Fibroblast of skin of scalp (primary cell): Measurements from ENCODE around the gene MECP2. TPM values are rescaled to one million over a fixed set of nuclear protein-coding genes. Genes with fewer than 3 reads are reported as not detected.
"Not testable (repeated sequence)": the region's sequence is repeated elsewhere in the genome, so short reads cannot be mapped to it uniquely, and the experiment has no call there.

Source experiments
- DNase-seq: peaks from one replicate; pipeline ENCODE4 v3.0.0-alpha.2; 2013
- polyA plus RNA-seq, 2 experiments: library from polyadenylated mRNA; unstranded; fragments of 120-200 nt; gene quantifications; one replicate each; pipeline ENCODE4 v1.2.1, GENCODE V29; 2013; ENCODE audit not compliant: insufficient read length in 2 of 2

The MECP2 gene
- 22.0 TPM for polyA plus RNA-seq (2013, experiment 1 of 2; ENCODE audit: insufficient read length)
- 18.7 TPM for polyA plus RNA-seq (2013, experiment 2 of 2; ENCODE audit: insufficient read length)

DNA sequence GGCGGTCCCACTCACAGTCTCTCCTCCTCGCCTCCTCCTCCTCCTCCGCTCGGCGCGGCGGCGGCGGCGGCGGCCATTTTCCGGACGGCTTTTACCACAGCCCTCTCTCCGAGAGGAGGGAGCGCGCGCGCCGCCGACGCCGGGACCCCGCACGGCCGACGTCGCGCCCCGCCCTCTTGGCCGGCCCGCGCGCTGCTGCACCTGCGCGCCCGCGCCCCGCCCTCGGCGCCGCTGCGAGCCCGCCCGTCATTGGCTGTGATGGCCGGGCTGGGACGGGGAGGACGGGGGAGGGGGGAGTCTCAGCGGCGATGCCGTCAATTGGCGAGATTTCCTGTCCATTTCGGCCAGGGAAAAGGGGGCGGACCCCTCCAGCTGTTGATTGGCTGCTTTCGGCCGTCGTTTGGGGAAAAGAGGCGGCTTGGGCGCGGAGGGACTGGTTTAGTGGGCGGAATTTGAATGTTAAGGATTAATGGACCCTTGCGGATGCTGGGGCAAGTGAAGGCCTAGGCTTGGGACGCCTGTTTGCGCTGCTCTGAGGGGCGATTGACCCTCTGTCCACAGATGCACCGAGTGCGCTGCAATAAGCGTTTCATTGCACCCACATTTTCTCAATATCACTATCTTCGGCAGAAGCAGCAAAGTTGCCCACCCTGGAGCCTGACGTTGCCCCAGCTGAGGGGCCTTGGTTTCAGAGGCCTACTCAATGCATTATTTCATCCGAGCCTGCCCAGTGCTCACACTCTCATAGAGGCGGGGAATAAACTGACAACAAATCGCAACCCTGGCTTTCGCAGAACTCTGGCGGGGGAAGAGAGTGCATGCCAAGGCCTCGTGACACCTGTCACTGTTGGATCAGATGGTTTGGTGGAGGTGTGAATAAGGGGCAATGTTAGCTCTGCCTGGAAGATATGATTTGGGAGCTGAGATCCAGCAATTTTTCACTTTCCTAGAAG is at the start of gene MECP2:
Gene MECP2, minus strand, starts transcription at position 129 of the 953 bp plus-strand sequence.
- peak; percentile 93 for DNase-seq

DNA sequence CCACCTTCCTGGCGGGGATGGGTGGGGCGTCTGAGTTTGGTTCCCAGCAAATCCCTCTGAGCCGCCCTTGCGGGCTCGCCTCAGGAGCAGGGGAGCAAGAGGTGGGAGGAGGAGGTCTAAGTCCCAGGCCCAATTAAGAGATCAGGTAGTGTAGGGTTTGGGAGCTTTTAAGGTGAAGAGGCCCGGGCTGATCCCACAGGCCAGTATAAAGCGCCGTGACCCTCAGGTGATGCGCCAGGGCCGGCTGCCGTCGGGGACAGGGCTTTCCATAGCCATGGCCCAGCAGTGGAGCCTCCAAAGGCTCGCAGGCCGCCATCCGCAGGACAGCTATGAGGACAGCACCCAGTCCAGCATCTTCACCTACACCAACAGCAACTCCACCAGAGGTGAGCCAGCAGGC is 46.5 kb upstream of the MECP2 start, which contains the start of gene OPN1LW:
Gene OPN1LW, plus strand, starts transcription at position 234 of the 400 bp plus-strand sequence. Its CDS starts 41 bp downstream, at position 275.
- DNase-seq: not testable (repeated sequence)

GRCh38 chrX:154142950-154143745 is 45.6 kb upstream of the MECP2 start:
- DNase-seq: no peak

GRCh38 chrX:154142386-154142785 is 44.9 kb upstream of the MECP2 start:
- DNase-seq: no peak

DNA sequence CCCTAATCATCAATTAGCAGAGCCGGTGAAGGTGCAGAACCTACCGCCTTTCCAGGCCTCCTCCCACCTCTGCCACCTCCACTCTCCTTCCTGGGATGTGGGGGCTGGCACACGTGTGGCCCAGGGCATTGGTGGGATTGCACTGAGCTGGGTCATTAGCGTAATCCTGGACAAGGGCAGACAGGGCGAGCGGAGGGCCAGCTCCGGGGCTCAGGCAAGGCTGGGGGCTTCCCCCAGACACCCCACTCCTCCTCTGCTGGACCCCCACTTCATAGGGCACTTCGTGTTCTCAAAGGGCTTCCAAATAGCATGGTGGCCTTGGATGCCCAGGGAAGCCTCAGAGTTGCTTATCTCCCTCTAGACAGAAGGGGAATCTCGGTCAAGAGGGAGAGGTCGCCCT is 43.2 kb upstream of the MECP2 start:
- no peak for DNase-seq

GRCh38 chrX:154140206-154140605 is 42.7 kb upstream of the MECP2 start:
- DNase-seq: no peak

DNA sequence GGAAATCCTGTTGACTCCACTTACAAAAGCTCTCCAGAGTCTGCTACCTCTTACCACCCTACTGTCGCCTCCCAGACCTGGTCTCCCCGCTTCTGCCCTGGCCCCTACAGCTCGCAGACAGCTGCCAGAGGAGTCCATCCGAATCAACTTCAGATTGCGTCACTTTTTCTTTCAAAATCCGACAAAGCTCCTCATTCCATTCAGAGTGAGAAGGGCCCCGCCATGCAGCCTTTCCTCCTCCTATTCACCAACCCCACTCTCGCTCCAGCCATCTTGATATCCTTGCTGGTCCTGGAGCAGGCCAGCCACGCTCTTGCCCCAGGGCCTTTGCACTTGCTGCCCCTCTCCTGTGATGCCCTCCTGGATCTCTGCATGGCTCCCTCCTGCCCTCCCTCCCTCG is 41.3 kb upstream of the MECP2 start:
- DNase-seq: no peak

DNA sequence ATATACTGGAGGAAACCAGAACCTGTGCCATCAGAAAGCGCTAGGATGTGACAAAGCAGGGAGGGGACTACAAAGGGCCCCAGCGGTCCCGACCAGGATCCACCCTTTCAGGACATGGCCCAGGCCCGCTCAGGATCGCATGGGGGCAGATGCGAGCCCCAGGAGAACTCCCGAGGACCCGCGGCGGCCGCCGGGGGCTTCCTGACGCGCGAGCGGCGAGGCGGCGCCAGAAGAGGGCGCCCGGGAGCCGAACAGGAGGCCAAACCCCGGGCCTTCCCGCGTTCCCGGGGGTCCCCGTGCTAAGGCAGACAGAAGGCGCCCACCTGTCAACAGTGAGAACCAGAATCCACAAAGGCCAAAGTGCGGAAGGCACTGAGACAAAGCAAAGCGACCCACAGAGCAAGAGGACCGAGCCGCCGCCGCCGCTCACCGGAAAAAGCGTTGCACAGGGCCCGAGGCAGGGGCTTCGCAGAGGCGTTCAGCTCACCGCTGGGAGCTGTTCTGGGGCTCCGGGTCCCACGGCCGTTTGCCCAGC is 39.2 kb upstream of the MECP2 start:
- DNase-seq: peak; percentile 54

DNA sequence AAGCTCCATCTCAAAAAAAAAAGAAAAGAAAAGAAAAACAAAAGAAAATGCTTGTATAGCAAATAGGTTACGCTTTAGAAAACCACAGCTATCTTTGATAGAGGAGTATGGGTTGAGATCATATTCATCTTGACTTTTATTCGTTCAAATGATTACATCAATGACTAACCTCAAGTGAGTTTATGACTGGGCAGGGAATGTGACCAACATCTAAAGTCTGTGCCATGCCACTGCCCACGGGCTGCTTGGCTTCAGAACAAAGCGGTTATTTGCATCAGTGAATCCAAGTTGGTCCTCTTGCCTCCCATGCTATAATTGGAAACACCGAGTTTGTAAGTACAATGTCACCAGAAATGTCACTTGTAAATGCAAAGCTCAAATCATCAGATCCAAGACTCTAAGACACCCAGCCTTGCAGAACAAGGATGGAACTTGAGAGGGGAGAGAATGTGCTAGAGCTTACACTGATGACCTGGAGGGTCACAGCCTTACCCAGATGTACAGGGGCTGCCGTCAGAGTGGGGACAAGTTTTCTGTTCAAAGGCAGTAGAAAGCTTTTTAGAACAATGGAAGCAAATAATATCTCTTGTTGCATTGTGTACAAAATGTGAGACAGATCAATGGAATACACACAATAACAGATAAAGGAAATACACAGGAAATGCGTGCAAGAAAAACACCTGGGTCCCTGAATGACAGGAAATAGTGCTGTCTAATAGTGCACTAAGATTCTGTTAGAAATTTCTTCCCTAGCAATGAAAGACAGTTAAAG is 38.1 kb upstream of the MECP2 start:
- no peak for DNase-seq

- DNase-seq: no peak
Observed at GRCh38 chrX:154132366-154132765, 34.8 kb upstream of the MECP2 start.

DNA sequence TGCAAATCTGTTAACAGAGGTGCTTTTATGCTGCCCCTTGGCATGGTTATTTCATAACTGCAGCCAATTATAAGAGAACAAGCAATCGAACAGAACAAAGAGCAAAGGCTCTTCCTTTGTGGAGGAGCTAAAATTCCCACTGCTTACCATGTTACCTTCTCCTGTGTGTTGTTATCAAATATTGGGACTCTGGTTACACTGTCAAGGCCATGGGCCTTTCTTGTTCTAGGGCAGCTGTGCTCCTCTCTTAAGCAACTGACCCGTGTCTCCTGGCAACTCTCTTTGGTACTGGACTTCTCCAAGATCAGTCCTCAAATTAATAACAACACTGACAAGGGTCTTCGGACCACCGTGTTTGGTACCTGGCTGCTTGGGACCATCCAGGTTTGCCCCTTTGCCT is 34.4 kb upstream of the MECP2 start:
- no peak for DNase-seq

- DNase-seq: no peak
Observed at GRCh38 chrX:154126101-154126500, 28.6 kb upstream of the MECP2 start.

GRCh38 chrX:154125391-154126040 is 28.0 kb upstream of the MECP2 start:
- DNase-seq: no peak

DNA sequence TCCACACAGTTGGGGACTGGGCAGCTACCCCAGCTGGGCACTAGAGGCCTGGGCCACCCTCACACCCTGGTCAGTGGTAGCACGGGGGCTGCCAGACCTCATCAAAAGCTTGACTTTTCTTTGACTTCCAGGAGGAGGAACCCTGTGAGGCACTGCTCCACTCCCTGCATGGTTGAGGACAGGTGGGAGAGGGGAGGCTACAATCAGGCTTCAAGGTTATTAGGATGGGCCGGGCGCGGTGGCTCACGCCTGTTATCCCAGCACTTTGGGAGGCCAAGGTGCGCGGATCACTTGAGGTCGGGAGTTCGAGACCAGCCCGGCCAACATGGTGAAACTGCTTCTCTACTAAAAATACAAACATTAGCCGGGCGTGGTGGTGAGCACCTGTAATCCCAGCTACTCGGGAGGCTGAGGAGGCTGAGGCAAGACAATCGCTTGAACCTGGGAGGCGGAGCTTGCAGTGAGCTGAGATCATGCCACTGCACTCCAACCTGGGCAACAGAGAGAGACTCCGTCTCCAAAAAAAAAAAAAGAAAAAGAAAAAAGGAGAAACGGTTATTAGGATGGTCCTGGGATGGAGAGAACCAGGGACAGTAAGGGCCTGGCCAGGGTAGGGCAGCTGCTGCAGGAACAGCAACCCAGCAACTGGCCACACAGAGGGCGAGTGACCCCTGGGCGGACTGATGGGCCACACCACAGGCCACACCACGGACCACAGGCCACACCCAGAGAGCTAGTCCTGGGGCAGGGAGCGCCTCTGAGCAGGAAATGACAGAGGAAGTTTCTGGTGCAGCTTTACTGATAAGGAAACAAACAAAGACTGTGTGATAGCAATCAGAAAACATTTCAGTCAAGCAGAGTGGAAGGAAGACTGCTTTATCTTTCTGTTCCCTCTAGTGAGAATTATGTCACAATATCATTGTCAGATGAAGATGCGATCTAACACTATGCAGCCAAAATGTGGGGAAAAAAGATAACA is 26.0 kb upstream of the MECP2 start:
- no peak for DNase-seq

DNA sequence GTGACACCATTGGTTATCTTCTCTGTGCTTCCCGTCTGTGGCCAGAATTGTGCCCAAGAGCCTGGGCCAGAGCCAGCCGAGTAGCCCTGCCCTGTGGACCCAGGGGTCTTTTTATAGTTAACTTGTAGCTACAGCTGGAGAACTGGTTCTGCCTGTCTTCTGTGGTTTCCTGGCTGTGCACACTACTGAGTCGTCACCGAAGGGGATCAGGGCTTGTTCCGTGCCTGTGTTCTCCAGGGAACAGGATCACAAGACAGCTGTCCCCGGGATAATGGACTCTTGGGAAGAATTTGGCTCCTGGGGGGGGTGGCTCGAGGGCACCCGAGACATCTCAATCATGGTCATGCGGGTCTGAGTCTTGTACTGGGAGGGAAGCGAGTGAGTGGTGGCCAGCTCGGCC is 24.4 kb upstream of the MECP2 start:
- no peak for DNase-seq

- no peak for DNase-seq
Observed at GRCh38 chrX:154121207-154121606, 23.7 kb upstream of the MECP2 start.

- no peak for DNase-seq
Observed at GRCh38 chrX:154120567-154120966, 23.1 kb upstream of the MECP2 start.

DNA sequence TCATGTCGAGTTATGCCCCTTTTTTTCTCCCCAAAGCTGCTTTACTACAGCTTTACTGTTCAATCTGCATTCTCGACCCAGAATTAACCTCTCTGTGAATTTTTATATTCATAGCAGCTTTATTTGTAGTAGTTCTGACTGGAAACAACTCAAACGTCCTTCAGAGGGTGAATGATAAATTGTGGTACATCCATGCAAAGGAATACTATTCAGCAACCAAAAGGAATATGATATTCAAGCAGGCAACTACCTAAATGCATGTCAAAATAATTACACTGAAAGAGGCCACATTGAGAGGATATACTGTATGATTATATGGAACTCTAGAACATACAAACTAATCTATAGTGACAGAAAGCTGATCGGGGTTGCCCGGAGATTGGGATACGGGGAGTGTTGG is 20.0 kb upstream of the MECP2 start:
- DNase-seq: no peak

GRCh38 chrX:154116426-154117211 is 19.1 kb upstream of the MECP2 start:
- no peak for DNase-seq

- no peak for DNase-seq
Observed at GRCh38 chrX:154115750-154116149, 18.2 kb upstream of the MECP2 start.
